HuH-7 (cell line): ENCODE data around the gene ZNF398.
"Not testable (repeated sequence)": the region's sequence is repeated elsewhere in the genome, so short reads cannot be mapped to it uniquely, and the experiment has no call there.

Experiments used
- DNase-seq: peaks from one replicate; pipeline ENCODE4 v3.0.0; 2011; ENCODE audit warnings: low spot score

ZNF398 gene

GRCh38 chr7:149147072-149147751, at the start of gene ZNF398:
ZNF398 (plus strand) TSS chr7:149147453; CDS start chr7:149147743, 290 bp downstream.
- peak; percentile 90 for DNase-seq

- no peak for DNase-seq
These were observed 48.2 kb upstream of the ZNF398 start for GRCh38 chr7:149099058-149099457.

GRCh38 chr7:149100821-149101220, 46.4 kb upstream of the ZNF398 start:
- no peak for DNase-seq

- DNase-seq = no peak
These were observed 44.6 kb upstream of the ZNF398 start for GRCh38 chr7:149102666-149103065.

GRCh38 chr7:149103424-149103823, 43.8 kb upstream of the ZNF398 start:
- DNase-seq = no peak

GRCh38 chr7:149104214-149104613, 43.0 kb upstream of the ZNF398 start:
- no peak for DNase-seq

GRCh38 chr7:149104749-149105148, 42.5 kb upstream of the ZNF398 start:
- no peak for DNase-seq

- no peak for DNase-seq
These were observed 37.3 kb upstream of the ZNF398 start for GRCh38 chr7:149109969-149110368.

GRCh38 chr7:149125189-149125862, 21.9 kb upstream of the ZNF398 start:
- no peak for DNase-seq

- DNase-seq = peak; percentile 92
These were observed 21.2 kb upstream of the ZNF398 start, which contains the start of gene ZNF425 for GRCh38 chr7:149125863-149126661. ZNF425 (minus strand) TSS chr7:149126324; CDS start chr7:149126213, 111 bp downstream.

- peak; percentile 64 for DNase-seq
These were observed 20.5 kb upstream of the ZNF398 start for GRCh38 chr7:149126662-149127266.

- DNase-seq = no peak
These were observed 16.6 kb upstream of the ZNF398 start for GRCh38 chr7:149130572-149131198.

GRCh38 chr7:149133028-149133710, 14.1 kb upstream of the ZNF398 start:
- no peak for DNase-seq

- no peak for DNase-seq
These were observed 11.1 kb upstream of the ZNF398 start for GRCh38 chr7:149136118-149136517.

GRCh38 chr7:149140831-149141230, 6.4 kb upstream of the ZNF398 start:
- no peak for DNase-seq

- DNase-seq = no peak
These were observed 5.4 kb upstream of the ZNF398 start for GRCh38 chr7:149141893-149142292.

- DNase-seq = not testable (repeated sequence)
These were observed 2.8 kb upstream of the ZNF398 start for GRCh38 chr7:149144436-149144922.

- DNase-seq = no peak
These were observed 2.0 kb upstream of the ZNF398 start for GRCh38 chr7:149145031-149145845.

GRCh38 chr7:149147752-149148653, 750 bp downstream of the ZNF398 start:
- DNase-seq = peak; percentile 57
